COR-L47 (cell line): Measurements from ENCODE around the gene RPS6KA5.
"Not testable (repeated sequence)": the region's sequence is repeated elsewhere in the genome, so short reads cannot be mapped to it uniquely, and the experiment has no call there.

Source experiments
- DNase-seq: peaks from one replicate; lab custom pipeline; 2025; lab: John Stamatoyannopoulos, UW

Gene RPS6KA5

DNA sequence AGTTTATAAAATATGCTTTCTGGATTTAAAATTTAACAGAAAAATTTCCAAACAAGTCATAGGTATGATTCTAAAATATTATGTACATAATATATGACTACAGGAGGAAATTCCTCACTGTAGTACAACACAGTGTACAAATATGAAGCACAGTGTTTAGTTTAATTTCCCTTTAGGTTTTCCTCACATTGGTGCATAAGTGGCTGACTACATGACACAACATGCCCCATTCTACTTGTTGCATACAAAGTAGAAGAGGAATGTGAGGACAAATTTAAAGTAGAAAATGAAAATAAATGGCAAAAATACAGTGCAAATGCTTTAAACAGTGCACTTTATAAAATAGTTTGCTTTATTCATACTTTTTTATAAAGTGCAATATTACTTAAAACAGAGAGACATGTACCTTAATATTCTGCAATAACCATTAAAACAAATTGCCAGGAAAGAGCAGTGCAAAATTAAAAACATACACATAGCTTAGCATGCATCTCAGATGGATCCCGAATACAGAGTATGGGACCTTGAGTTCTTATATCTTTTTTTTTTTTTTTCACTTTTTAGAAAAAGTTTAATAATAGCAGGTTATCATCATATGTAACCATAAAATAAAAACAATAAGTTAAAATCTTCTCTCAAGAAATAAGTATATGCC lies 189.4 kb downstream of the RPS6KA5 start:
- DNase-seq = no peak

DNA sequence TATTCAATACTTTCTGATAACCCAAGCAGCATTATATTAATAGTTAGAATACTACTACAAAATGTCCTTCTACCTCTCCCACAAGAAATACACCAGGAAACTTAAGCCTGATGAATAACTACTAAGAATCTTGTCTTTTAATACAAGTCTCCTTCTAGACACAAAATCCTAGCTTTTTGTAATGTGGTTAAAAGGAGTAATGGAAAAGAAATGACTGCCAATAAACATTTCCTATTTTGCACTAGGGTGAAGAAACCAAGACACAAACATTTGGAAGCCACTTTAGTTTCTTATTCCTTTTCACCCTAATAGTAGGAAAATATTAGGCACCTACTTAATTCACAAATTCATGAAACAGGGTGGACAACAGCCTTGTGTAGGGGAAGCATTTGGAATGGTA lies 192.9 kb downstream of the RPS6KA5 start:
- no peak for DNase-seq

DNA sequence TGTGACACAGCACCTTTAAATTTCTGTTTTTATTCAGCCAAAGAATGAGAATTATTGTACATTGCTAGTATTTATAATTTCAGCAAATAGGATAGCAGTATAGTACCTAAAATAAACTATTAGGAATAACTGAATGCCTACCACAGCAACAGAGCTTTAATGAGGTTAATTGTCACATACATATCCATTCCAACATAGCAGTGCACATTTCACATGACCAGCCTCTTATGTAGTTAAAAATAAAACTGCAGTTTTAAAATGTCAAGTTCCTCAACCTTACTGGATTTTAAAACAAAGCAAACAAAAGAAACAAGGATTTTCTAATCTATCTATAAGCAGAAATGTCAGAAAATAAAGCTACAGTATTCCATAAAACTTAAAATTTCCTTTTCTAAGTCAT lies 193.6 kb downstream of the RPS6KA5 start:
- no peak for DNase-seq

DNA sequence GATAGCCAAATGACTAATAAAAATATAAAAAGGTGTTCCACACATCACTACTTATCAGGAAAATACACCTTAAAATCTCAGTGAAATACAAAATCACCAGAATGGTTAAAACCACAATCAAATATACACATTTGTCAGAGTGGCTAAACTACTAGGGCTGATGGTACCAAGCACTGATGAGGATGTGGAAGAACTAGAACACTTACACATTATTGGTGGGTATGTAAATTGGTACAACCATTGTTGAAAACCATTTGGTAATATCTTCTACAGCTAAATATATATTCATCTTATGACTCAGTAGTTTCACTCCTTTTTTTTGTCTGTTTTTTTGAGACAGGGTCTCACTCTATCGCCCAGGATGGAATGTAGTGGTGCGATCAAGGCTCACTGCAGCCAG lies 195.7 kb downstream of the RPS6KA5 start:
- DNase-seq = no peak

DNA sequence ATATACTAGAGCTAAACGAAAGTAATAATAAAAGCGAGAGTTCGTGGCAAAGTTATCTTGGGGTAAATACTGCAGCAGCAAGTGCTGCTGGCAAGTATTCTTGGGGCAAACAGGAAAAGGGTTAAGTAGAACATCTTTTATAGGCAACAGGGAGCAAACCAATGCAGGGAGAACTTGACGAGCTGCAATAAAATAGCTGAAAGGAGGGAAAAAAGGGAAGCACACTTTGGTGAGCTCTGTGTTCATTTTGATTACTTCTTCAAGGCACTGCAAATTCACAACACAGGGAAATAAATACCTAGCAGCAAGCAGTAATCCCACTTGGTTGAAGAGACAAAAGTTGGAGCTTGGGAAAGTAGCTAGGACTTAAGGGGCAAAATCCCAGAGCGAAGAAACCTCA lies 201.9 kb downstream of the RPS6KA5 start:
- DNase-seq = no peak

DNA sequence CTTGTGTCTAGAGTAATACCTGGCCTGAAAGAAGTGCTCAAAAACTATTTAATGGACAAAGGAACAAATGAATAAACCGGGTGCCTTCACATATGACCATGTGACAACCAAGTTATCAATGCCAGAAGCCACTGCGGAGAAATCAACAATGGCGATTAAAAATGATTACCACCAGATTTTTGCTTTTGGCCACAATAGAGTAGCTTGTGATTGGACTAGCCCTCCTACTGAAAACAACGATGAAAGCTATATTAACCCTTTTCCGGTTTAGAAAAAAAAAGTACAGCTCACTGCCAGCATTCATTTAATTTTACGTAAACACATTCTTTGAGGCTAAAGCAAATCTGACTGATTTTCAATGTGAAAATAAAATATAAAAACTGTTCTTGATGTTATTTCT lies 202.6 kb downstream of the RPS6KA5 start:
- no peak for DNase-seq

DNA sequence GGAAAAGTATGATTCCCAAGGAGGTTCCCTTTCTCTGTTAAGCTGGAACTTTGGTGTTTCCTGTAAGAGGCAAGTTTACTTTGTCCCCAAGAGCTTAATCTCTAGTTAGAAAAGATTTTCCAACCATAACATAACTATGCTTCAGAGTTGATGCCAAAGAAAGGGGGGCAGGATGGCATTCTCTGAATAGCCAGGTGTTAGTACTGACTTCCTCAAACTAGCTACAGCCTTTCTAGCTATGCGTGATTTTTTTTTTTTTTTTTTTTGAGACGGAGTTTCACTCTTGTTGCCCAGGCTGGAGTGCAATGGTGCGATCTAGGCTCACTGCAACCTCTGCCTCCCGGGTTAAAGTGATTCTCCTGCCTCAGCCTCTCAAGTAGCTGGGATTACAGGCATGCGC lies 204.3 kb downstream of the RPS6KA5 start:
- DNase-seq = not testable (repeated sequence)

DNA sequence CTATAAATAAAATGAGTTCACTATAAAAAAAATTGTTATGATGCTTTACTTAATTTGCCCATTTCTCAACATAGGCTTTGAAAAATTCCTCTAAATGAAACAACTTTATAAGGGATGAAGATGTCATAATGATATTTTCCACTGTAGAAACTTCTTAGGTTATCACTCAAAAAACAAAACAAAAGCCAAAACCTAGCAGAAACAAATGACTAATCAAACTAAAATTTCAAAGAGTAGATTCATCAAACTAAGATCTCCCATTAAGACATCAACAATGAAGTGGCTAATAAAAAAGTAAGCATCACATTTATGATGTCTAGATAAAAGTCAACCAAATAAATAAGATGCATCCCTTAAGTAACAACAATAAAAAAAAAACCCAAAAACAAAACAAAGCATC lies 207.3 kb downstream of the RPS6KA5 start:
- DNase-seq = no peak

DNA sequence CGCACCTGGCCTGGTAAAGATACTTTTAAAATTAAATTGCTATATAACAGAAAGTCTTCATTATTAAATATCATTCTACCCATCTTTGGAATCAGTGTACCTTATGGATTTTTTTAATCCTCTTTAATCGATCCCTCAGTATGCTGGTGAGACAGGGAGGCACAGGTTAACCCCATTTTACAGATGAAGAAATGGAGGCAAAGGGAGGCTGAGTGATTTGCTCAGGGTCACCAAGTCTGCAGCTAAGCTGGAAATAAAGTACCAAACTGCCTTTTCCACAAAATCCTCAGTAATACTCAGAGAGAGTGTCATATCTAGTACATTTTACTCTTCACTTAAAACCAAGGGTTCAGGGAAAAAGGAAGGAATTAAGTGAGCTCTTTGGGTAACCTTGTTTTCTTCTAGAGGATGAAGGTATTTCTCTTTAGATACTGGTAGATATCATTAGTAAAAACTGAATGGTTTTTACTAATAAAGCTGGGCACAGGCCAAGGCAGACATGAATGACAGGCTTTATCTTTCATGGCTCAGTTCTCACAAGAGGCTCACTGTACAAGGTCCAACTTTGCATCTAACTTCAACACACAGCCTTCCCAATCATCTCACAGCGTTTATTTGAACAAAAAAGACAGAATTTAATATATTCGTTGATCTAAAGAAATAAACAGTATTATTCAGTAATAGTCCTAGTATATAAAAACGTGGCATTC lies 209.0 kb downstream of the RPS6KA5 start:
- DNase-seq = no peak

DNA sequence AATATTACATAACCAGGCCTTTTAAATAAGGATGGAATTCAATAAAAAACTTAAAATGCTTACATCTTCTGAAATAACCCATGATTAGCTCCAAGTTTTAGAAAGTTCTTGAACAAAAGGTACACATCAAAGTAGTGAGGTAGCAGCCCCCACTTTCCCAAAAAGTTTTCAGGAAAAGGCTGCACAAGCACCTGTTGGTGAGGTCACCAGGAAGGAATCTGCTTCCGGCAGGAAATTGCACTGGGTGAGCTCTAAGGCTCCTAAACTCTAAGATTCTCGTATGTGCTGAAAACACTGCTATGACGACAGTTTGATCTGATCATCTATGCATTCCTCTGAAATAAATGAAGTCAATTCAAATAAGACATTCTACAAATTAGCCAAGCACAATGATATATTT lies 210.0 kb downstream of the RPS6KA5 start:
- no peak for DNase-seq

DNA sequence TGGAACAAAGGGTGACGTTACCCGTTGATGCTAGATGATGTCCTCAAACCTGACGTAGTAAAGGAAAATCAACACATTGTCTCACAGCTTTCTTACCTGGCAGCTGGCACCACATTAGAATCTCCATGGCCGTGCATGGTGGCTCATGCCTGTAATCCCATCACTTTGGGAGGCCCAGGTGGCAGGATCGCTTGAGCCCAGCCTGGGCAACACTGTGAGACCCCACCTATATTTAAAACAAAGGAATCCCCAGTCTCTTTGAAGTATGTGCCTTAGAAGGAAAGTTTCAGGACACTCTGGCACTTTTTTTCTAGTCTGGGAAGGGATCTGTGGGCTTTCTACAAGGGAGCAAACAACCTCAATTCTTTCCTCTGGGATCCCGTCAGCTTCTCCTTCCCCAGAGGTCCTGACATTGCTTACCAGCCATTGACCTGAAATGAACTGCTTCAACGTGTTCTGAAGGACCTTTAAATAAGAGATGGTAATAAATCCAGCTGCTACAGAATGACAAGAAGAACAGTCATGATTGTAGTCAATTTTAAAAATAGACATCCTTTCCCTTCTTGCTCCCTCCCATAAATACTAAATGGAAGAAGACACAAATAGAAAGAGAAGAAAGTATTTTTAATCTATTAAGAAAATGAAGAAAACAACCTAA lies 210.5 kb downstream of the RPS6KA5 start:
- no peak for DNase-seq

DNA sequence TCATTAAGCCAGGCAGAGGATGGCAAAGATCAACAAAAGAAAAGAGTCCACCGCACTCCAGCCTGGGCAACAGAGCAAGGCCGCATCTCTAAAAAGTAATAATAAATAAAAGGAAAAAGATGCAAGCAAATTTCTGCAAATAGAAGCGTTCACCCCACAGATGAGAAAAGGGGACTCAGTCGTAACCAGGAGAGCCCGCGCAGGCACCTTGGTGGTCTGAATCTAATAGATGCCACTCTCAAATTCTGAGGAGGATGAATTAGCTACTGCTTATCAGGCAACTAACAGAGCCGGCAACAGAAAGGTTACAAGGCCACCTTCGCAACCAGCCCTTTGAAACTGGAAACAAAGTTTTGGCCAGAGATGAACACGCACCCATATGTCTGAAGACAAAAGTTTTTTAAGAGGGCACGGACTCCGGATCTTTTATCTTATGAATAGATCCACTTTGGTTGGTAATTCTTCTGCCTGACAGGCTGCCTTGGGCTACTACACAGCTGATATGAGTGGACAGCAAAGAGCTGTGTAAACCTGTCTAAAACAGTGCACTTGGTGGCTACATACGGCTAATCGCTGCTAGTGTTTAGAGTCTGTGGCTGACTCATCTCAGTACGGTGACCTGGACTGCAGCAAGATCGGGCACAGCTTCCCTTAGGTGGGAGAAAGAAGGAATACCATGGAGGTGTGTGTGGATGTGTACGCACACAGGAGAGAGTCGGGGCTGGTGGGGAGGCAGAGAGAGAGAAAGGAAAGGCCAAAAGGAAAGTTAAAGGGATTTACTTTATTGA lies 211.3 kb downstream of the RPS6KA5 start:
- DNase-seq = no peak

DNA sequence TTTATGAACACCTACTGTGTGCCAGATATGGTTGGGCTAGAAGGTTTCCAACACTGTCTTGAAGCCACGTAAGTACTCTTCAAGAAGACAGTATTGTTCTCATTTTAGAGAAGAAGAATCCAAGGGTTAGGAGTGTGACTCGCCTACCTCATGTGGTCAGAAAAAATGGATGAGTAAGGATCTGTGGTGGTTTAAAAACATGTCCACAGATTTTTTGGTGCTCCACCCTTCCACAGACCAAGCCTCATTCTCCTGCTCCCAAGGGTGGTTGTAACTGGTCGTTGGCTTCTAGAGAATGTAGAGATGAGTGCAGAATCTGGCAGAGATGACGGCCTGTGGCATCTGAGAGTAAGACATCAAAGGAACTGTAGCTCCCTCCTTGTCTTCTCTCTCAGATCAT lies 213.9 kb downstream of the RPS6KA5 start:
- DNase-seq = no peak

DNA sequence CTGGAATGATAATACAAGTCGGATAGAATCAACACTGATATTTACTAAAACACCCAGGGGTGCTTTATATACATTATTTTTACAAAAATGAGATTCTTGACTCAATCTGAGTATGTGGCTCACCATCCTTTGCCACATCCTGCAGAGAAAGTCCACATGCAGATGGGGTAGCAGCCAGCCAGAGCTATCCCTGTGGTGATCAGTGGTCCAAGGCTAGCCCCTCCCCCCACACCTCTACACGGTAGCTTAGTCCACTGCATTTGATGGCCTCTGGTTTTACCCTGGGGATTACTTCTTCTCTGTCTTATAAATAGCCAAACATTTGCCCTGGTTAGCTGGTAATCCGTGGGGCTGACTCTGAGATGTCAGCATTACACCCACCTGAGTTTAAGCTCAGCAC lies 216.1 kb downstream of the RPS6KA5 start:
- no peak for DNase-seq

DNA sequence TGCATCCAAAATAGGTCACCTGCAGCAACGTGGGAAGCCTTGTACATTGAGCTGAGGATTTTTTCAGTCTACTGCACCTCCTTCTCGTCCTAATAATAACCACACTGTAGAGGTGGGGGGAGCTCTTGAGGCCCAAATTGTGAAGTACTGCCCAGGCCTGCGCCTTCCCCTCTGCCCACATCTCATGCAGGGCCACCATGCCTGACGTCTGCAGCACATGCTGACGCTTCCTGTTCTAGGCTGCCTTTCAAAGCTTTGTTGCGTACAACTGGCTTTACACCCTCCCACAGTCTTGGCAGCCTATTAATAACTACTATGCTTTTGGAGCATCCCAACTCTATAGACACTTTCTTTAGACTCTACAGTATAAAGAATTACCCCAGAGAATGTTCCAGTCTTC lies 217.7 kb downstream of the RPS6KA5 start:
- DNase-seq = no peak

DNA sequence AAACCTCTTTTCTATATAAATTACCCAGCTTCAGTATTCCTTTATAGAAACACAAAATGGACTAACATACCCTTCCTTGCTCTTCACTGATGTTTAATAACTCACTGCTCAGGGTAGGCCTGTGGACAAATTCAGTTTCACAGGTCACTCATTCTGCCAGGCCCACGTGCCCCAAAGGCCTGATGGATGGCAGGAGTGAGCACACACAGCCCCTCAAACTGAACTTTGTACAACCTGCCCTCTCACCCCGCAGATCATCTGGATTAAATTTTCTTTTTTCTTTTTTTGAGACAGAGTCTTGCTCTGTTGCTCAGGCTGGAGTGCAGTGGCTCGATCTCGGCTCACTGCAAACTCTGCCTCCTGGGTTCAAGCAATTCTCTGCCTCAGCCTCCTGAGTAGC lies 219.8 kb downstream of the RPS6KA5 start:
- not testable (repeated sequence) for DNase-seq

DNA sequence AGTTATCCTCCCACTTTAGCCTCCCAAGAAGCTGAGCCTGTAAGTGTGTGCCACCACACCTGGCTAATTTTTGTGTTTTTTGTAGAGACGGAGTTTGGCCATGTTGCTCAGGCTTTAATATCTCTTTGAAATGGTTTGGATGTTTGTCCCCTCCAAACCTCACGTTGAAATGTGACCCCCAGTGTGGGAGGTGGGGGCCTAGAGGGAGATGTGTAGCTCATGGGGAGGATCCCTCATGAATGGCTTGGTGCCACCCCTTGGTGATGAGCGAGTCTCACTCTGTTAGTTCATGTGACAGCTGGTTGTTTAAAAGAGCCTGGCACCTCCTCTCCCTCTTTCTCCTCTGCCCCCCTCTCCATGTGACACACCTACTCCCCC lies 220.6 kb downstream of the RPS6KA5 start:
- no peak for DNase-seq

DNA sequence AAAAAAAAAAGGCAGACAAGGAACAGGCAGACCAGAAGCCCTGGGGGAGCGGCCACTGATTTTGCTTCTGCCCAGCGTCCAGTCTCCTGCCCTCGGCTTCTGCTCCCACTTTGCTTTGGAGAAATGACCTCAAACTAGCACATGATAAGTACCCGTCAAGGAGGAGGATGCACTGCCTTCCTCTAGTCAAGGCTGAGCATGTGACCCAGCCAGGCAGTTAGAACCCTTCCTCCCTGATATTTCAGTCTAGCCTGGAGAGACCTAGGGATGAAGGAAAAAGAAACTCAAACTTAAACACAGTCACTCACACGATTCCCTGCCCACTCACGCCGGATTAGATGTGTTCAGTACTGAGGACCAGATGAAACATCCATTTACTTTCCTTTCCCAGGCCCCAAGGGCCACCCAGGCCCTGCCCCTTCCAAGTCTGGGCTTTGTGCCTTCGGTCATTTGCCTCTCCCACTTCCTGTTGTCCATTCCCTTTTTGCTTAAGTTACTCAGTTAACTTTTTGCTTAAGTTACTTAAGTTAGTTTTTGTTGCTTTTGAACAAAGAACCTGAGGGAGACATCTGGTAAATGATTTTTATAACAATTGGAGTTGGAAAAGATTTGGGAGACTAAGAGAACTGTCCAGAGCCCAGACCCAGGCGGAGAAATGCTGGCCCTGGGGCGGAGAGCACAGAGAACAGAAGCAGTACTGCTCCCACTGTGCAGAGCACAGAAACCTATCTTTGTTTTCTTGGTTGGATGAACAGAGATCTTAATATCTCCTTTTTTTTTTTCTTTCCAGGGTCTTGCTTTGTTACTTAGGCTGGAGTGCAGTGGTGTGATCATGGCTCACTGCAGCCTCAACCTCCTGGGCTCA lies 221.2 kb downstream of the RPS6KA5 start:
- no peak for DNase-seq

DNA sequence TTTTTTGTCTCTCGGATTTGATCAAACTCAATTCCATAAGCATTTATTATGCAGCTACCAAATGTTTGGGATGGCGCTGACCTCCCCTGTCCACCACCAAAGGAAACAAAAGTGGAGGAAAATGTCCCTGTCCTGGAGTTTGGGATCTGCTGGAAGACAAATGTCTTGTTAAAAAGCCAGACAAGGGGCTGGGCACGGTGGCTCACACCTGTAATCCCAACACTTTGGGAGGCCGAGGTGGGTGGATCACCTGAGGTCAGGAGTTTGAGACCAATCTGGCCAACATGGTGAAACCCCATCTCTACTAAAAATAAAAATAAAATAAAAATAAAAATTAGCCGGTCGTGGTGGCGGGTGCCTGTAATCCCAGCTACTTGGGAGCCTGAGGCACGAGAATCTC lies 221.9 kb downstream of the RPS6KA5 start:
- not testable (repeated sequence) for DNase-seq

DNA sequence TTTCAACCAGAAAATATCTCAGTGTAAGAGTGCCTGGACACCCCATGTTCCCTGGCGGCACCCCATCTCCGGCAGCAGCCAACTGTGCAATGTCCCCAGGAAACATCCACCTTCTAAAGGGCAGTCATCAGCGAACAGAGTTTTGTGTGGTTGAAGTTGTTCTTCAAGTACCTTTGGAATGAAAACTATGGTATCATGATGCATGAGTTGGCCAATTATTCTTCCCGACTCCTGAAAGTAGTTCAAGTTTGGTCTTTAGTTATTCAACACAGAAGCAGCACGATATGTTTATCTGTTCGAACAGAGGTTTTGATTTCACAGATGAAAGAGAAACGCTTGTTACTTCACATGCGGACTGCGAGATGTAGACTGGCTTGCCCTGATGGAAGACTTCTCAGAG lies 223.1 kb downstream of the RPS6KA5 start:
- DNase-seq = no peak

DNA sequence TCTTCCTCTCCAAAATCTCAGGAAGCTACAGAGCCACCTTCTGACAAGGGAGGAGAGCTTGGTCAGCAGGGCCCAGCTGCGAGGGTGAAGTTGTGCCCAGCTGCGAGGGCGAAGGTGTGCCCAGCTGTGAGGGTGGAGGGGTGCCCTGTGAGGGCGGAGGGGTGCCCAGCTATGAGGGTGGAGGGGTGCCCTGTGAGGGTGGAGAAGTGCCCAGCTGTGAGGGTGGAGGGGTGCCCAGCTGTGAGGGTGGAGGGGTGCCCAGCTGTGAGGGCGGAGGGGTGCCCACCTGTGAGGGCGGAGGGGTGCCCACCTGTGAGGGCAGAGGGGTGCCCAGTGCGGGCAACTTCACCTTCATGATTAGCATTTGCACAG lies 223.8 kb downstream of the RPS6KA5 start:
- no peak for DNase-seq

DNA sequence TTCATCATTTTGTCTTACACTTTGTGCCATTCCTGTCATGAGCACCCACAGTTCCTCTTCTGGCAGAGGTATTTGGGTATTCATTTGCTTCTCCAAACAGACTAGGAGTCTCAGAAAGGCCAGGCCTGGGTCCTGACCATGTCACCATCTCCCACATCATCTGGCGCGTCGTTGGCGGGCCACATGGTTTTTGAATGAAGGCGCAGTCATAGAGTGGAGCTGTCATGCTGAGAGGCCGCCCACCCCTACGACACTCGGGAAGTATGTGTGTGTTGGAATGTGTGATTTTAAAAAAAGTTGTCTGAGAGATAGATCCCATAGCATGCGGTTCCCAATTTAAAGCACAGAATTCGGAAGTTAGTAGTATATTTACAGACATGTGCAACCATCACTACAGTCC lies 228.6 kb downstream of the RPS6KA5 start:
- no peak for DNase-seq
